Measurements from ENCODE around the gene GABRG3. TPM values are rescaled to one million over a fixed set of nuclear protein-coding genes. Genes with fewer than 3 reads are reported as not detected.

Gene GABRG3
- polyA plus RNA-seq, 1 donor (not counting 4 experiments of a cell fraction or from before 2014, with no cell fraction given): not detected

DNA sequence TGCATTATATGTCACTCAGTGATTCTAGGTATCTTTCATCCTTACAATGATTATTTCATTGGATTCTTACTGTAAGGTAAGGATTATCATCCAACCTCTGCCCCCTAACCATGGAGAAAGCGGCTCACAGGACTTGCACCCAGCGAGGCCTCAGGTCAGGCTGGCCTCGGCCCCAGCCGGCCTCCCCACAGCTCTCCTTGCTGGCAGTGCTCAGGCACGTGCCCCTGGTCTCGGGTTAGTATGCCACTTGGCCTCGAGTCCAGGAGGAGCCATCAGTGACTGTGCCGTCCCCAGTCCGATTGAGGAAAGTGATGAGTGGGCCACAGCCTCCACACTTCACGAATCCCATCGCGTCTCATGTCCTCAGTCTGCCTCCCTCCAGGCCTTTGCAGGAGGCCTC lies 35.7 kb upstream of the GABRG3 start:
- H3K9me3 ChIP-seq (ENCODE audit: control insufficient read depth, low read depth, low read length): peaks cover 4% of the 10 kb centered on the region
- no peak overlapping the region for H3K9ac ChIP-seq (ENCODE audit: control insufficient read depth, extremely low read depth, insufficient read depth, low read length)
- no peak for TF ChIP-seq EZH2 (IDR thresholded peaks at IDR 0.05; ENCODE audit: low read length)
- TF ChIP-seq, protein P1, sequence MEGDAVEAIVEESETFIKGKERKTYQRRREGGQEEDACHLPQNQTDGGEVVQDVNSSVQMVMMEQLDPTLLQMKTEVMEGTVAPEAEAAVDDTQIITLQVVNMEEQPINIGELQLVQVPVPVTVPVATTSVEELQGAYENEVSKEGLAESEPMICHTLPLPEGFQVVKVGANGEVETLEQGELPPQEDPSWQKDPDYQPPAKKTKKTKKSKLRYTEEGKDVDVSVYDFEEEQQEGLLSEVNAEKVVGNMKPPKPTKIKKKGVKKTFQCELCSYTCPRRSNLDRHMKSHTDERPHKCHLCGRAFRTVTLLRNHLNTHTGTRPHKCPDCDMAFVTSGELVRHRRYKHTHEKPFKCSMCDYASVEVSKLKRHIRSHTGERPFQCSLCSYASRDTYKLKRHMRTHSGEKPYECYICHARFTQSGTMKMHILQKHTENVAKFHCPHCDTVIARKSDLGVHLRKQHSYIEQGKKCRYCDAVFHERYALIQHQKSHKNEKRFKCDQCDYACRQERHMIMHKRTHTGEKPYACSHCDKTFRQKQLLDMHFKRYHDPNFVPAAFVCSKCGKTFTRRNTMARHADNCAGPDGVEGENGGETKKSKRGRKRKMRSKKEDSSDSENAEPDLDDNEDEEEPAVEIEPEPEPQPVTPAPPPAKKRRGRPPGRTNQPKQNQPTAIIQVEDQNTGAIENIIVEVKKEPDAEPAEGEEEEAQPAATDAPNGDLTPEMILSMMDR (optimal IDR thresholded peaks at IDR 0.05 in 1 of 3, IDR thresholded peaks at IDR 0.05 in 1 of 3, conservative IDR thresholded peaks at IDR 0.05 in 1 of 3; ENCODE audit: extremely low read depth in 1 of 3, insufficient read depth in 2 of 3, low read length in 3 of 3): no peak
- FAIRE-seq: no peak
- H3K4me2 ChIP-seq (ENCODE audit: control insufficient read depth, extremely low read depth, insufficient read depth, low read depth, low read length): no peak overlapping the region
- no peaks in the 10 kb centered on the region for H3K79me2 ChIP-seq (ENCODE audit: control insufficient read depth, insufficient read depth, low read length)
- no peaks in the 10 kb centered on the region for H3K4me1 ChIP-seq (ENCODE audit: control insufficient read depth, extremely low read depth, insufficient read depth, low read length)
- dilution Hi-C loops (cut with MboI; ENCODE audit: extremely low pct_ligation_motif_present, low sequenced_read_pairs): no loop called here
- no peak overlapping the region for H3K27ac ChIP-seq (ENCODE audit: control insufficient read depth, insufficient read depth, low read length)
- no peak overlapping the region for H3K4me3 ChIP-seq (ENCODE audit: control insufficient read depth in 2 of 3, extremely low read depth in 1 of 3, insufficient read depth in 2 of 3, low read depth in 1 of 3, low read length in 3 of 3)
- no peak for DNase-seq (ENCODE audit: low read depth, low spot score)
- no peaks in the 10 kb centered on the region for H3K36me3 ChIP-seq (ENCODE audit: control insufficient read depth in 2 of 2, extremely low read depth in 1 of 2, insufficient read depth in 2 of 2, low read length in 2 of 2)
- no peaks in the 10 kb centered on the region for H4K20me1 ChIP-seq (ENCODE audit: control insufficient read depth, extremely low read depth, insufficient read depth, low read length)
- no peaks in the 10 kb centered on the region for H3K27me3 ChIP-seq (ENCODE audit: control insufficient read depth, extremely low read depth, insufficient read depth, low read length)
- H3K9me1 ChIP-seq (ENCODE audit: control insufficient read depth, extremely low read depth, insufficient read depth, low read length): no peaks in the 10 kb centered on the region
- H2AFZ ChIP-seq (ENCODE audit: control insufficient read depth, low read length): no peak overlapping the region

- no peak overlapping the region for H3K4me3 ChIP-seq (ENCODE audit: control insufficient read depth in 2 of 3, extremely low read depth in 1 of 3, insufficient read depth in 2 of 3, low read depth in 1 of 3, low read length in 3 of 3)
- H3K4me2 ChIP-seq (ENCODE audit: control insufficient read depth, extremely low read depth, insufficient read depth, low read depth, low read length): no peak overlapping the region
- no peak overlapping the region for H3K27ac ChIP-seq (ENCODE audit: control insufficient read depth, insufficient read depth, low read length)
- no peaks in the 10 kb centered on the region for H4K20me1 ChIP-seq (ENCODE audit: control insufficient read depth, extremely low read depth, insufficient read depth, low read length)
- H3K9me1 ChIP-seq (ENCODE audit: control insufficient read depth, extremely low read depth, insufficient read depth, low read length): no peaks in the 10 kb centered on the region
- H3K9me3 ChIP-seq (ENCODE audit: control insufficient read depth, low read depth, low read length): peaks cover 4% of the 10 kb centered on the region
- TF ChIP-seq EZH2 (IDR thresholded peaks at IDR 0.05; ENCODE audit: low read length): no peak
- TF ChIP-seq, protein P1 (optimal IDR thresholded peaks at IDR 0.05 in 1 of 3, IDR thresholded peaks at IDR 0.05 in 1 of 3, conservative IDR thresholded peaks at IDR 0.05 in 1 of 3; ENCODE audit: extremely low read depth in 1 of 3, insufficient read depth in 2 of 3, low read length in 3 of 3): no peak
- no peak for FAIRE-seq
- H3K36me3 ChIP-seq (ENCODE audit: control insufficient read depth in 2 of 2, extremely low read depth in 1 of 2, insufficient read depth in 2 of 2, low read length in 2 of 2): no peaks in the 10 kb centered on the region
- H2AFZ ChIP-seq (ENCODE audit: control insufficient read depth, low read length): no peak overlapping the region
- H3K79me2 ChIP-seq (ENCODE audit: control insufficient read depth, insufficient read depth, low read length): no peaks in the 10 kb centered on the region
- H3K9ac ChIP-seq (ENCODE audit: control insufficient read depth, extremely low read depth, insufficient read depth, low read length): no peak overlapping the region
- dilution Hi-C loops (cut with MboI; ENCODE audit: extremely low pct_ligation_motif_present, low sequenced_read_pairs): no loop called here
- H3K27me3 ChIP-seq (ENCODE audit: control insufficient read depth, extremely low read depth, insufficient read depth, low read length): no peaks in the 10 kb centered on the region
- DNase-seq (ENCODE audit: low read depth, low spot score): no peak
- H3K4me1 ChIP-seq (ENCODE audit: control insufficient read depth, extremely low read depth, insufficient read depth, low read length): no peaks in the 10 kb centered on the region
These were observed 34.5 kb upstream of the GABRG3 start for GRCh38 chr15:26936502-26936901.
